ENCODE results near the gene NTRK3. TPM values are rescaled to one million over a fixed set of nuclear protein-coding genes. Genes with fewer than 3 reads are reported as not detected.

NTRK3 gene
- total and polyA plus RNA-seq, 2 donors (not counting 3 experiments of a cell fraction or from before 2014, with no cell fraction given), result not detected

GRCh38 chr15:87955284-87955909, 301.1 kb downstream of the NTRK3 start:
- no peak overlapping the region for H3K4me3 ChIP-seq (replicated peaks in 1 of 3; ENCODE audit: insufficient read depth in 1 of 3, low read depth in 1 of 3, low read length in 3 of 3)
- no TSS peak for BruUV-seq (replicated peaks)
- H4K20me1 ChIP-seq (replicated peaks; ENCODE audit: control insufficient read depth, extremely low read depth, insufficient read depth, low read length), result no peaks in the 10 kb centered on the region
- H3K4me2 ChIP-seq (ENCODE audit: insufficient read depth, low read length), result no peak overlapping the region
- no peaks in the 10 kb centered on the region for H3K27me3 ChIP-seq (ENCODE audit: control insufficient read depth in 2 of 2, insufficient read depth in 2 of 2, low read length in 2 of 2)
- no peaks in the 10 kb centered on the region for H3K36me3 ChIP-seq (ENCODE audit: control insufficient read depth in 2 of 2, extremely low read depth in 1 of 2, insufficient read depth in 2 of 2, low read length in 2 of 2)
- ChIA-PET CTCF (no interaction called here), POLR2A (no interaction called here)
- TF ChIP-seq CTCF (IDR thresholded peaks at IDR 0.05; ENCODE audit: extremely low read depth in 1 of 2, insufficient read depth in 1 of 2, low read depth in 1 of 2, low read length in 2 of 2) (no peak), POLR2A (IDR thresholded peaks at IDR 0.05; ENCODE audit: low read depth, low read length) (no peak), EZH2 (IDR thresholded peaks at IDR 0.05; ENCODE audit: borderline replicate concordance, low read depth, low read length, severe bottlenecking) (no peak), JUN (IDR thresholded peaks at IDR 0.05; ENCODE audit: borderline replicate concordance, insufficient read depth, insufficient read length, low read depth) (no peak), MAX (IDR thresholded peaks at IDR 0.05; ENCODE audit: insufficient read depth, insufficient read length) (no peak), FOS (IDR thresholded peaks at IDR 0.05; ENCODE audit: borderline replicate concordance, insufficient read depth, low read length) (no peak), POLR2AphosphoS5 (IDR thresholded peaks at IDR 0.05; ENCODE audit: insufficient read depth, low read depth, low read length) (no peak), MYC (IDR thresholded peaks at IDR 0.05; ENCODE audit: low read depth, low read length) (no peak), GATA2 (IDR thresholded peaks at IDR 0.05; ENCODE audit: insufficient read depth, insufficient read length, low read depth, low read length) (no peak)
- DNase-seq (ENCODE audit: low read depth, low spot score) (no peak), FAIRE-seq (no peak)
- peaks cover 2% of the 10 kb centered on the region for H3K9me3 ChIP-seq (replicated peaks; ENCODE audit: control insufficient read depth, insufficient read depth, low read length)
- H3K4me1 ChIP-seq (ENCODE audit: control insufficient read depth, extremely low read depth, insufficient read depth, low read length), result no peaks in the 10 kb centered on the region
- H3K79me2 ChIP-seq (ENCODE audit: control insufficient read depth, insufficient read depth, low read length), result no peaks in the 10 kb centered on the region
- no peak overlapping the region for H3K27ac ChIP-seq (ENCODE audit: insufficient read depth, low read depth, low read length)
- intact Hi-C loops (cut with micrococcal nuclease) (no loop called here), dilution Hi-C loops (cut with MboI; ENCODE audit: extremely low pct_ligation_motif_present, low sequenced_read_pairs) (no loop called here)
- no peak overlapping the region for H3K9ac ChIP-seq (replicated peaks; ENCODE audit: extremely low read depth, insufficient read depth, low read length)
- H2AFZ ChIP-seq (ENCODE audit: low read depth, low read length), result no peak overlapping the region
- no peaks in the 10 kb centered on the region for H3K9me1 ChIP-seq (replicated peaks; ENCODE audit: control insufficient read depth, extremely low read depth, insufficient read depth, low read length)

All from endothelial cell of umbilical vein (primary cell).